ENCODE results near the gene NBPF3. TPM values are rescaled to one million over a fixed set of nuclear protein-coding genes. Genes with fewer than 3 reads are reported as not detected.
"Not testable (repeated sequence)": the region's sequence is repeated elsewhere in the genome, so short reads cannot be mapped to it uniquely, and the experiment has no call there.

Gene NBPF3
- total RNA-seq, 2 donors from 2014 or later, result 4.7 to 8.0 TPM

DNA sequence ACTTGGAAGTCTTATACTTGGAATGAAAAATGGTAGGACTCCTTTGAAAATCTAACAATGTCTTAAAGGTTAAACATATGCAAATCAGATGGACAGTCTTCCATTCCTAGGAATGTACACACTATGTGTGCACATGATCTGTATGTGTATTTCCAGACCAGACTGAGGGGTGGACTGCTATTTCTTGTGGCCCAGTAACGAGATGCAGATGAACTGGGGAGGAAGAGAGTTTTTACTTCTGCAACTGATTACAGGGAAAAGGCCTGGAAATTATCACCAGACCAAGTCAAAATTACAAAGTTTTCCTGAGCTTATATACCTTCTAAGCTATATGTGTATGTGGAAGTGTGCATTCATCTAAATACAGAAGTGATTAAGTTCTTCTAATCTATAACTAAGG is 17.7 kb downstream of the NBPF3 start:
- no peak overlapping the region for H3K4me3 ChIP-seq
- DNase-seq, result no peak
- H3K9ac ChIP-seq (ENCODE audit: low read depth in 2 of 2, low read length in 2 of 2), result no peak overlapping the region
- no peaks in the 10 kb centered on the region for H3K27me3 ChIP-seq
- no peaks in the 10 kb centered on the region for H3K4me1 ChIP-seq
- H3K36me3 ChIP-seq, result no peaks in the 10 kb centered on the region
- TF ChIP-seq, protein P1, sequence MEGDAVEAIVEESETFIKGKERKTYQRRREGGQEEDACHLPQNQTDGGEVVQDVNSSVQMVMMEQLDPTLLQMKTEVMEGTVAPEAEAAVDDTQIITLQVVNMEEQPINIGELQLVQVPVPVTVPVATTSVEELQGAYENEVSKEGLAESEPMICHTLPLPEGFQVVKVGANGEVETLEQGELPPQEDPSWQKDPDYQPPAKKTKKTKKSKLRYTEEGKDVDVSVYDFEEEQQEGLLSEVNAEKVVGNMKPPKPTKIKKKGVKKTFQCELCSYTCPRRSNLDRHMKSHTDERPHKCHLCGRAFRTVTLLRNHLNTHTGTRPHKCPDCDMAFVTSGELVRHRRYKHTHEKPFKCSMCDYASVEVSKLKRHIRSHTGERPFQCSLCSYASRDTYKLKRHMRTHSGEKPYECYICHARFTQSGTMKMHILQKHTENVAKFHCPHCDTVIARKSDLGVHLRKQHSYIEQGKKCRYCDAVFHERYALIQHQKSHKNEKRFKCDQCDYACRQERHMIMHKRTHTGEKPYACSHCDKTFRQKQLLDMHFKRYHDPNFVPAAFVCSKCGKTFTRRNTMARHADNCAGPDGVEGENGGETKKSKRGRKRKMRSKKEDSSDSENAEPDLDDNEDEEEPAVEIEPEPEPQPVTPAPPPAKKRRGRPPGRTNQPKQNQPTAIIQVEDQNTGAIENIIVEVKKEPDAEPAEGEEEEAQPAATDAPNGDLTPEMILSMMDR (IDR thresholded peaks at IDR 0.05), result no peak
- no peak overlapping the region for H3K27ac ChIP-seq
- intact Hi-C loops (cut with DNase I), result no loop called here
- no peaks in the 10 kb centered on the region for H3K9me3 ChIP-seq

DNA sequence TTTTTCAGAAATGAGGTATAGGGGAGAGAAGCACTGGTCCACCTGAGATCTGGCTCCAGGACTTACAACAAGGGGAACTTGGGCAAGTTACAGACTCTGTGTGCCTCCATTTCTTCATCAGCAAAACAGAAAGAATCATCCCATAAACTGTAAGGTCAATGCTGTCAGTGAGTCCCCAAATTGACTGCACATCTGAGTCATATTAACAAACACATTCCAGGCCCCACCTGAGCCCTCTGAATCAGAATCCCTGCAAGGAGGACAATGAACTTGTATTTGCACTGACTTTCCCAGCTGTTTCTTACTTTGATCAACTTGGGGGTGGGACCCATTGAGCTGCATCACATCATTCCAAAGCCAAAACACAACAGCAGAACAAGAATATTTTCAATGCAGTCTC is 25.2 kb downstream of the NBPF3 start:
- H3K27ac ChIP-seq; H3K36me3 ChIP-seq; H3K9ac ChIP-seq (ENCODE audit: low read depth in 2 of 2, low read length in 2 of 2); H3K4me1 ChIP-seq; H3K4me3 ChIP-seq; intact Hi-C loops (cut with DNase I); DNase-seq; H3K27me3 ChIP-seq; H3K9me3 ChIP-seq: not testable (repeated sequence)

DNA sequence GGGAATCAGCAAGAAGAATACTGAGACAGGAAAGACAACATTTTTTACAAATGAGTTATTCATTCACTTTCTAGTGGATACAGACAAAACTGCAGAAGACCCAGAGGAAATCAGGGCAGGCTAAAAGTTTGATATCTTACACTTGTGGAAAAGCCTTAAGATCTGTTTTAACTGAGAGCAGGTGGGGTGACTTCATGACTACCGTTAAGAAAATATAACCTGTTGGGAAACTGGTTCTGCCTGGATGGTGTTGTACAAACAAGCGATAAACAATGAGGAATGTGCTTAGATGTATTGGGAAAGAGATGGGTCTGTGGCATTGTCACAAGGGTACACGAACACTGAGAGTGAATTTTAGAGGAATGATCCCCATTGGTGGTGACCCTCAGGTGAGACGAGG is 28.0 kb downstream of the NBPF3 start:
- H3K9me3 ChIP-seq; H3K9ac ChIP-seq (ENCODE audit: low read depth in 2 of 2, low read length in 2 of 2); DNase-seq; H3K4me1 ChIP-seq; H3K27ac ChIP-seq; H3K27me3 ChIP-seq; intact Hi-C loops (cut with DNase I); H3K36me3 ChIP-seq; H3K4me3 ChIP-seq: not testable (repeated sequence)

DNA sequence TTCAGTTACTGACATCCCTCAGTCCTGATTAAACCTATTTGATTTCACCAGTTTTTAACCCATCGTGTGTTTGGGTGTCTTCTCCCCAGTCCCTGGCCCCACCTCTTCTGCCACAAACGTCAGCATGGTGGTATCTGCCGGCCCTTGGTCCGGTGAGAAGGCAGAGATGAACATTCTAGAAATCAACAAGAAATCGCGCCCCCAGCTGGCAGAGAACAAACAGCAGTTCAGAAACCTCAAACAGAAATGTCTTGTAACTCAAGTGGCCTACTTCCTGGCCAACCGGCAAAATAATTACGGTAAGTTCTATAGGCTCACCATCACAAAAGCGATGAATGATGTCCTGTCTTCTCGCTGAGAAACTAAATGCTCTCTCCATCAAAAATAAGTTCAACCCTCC is 28.7 kb downstream of the NBPF3 start:
- H3K9ac ChIP-seq (ENCODE audit: low read depth in 2 of 2, low read length in 2 of 2), result no peak overlapping the region
- H3K27ac ChIP-seq, result no peak overlapping the region
- no peak overlapping the region for H3K4me3 ChIP-seq
- no peaks in the 10 kb centered on the region for H3K27me3 ChIP-seq
- DNase-seq, result no peak
- TF ChIP-seq, protein P1 (IDR thresholded peaks at IDR 0.05), result no peak
- intact Hi-C loops (cut with DNase I), result no loop called here
- no peaks in the 10 kb centered on the region for H3K4me1 ChIP-seq
- H3K9me3 ChIP-seq, result no peaks in the 10 kb centered on the region
- H3K36me3 ChIP-seq, result no peaks in the 10 kb centered on the region

DNA sequence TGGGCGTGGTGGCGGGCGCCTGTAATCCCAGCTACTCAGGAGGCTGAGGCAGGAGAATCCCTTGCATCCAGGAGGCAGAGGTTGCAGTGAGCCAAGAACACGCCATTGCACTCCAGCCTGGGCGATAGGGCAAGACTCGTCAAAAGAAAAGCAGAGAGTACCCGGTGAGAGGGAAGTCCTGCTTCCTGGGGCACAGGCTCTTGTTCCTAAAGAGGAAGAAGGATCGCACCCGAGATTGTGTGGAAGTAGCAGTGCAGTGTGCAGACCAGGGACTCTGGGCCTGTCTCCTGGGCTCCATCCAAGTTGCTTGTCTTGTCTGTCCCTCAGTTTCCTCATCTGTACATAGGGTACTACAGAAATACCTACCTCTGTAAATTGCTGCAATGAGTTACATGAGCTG is 29.6 kb downstream of the NBPF3 start:
- Histone ChIP-seq H3K27me3 (no peaks in the 10 kb centered on the region), H3K4me1 (no peaks in the 10 kb centered on the region), H3K9me3 (no peaks in the 10 kb centered on the region), H3K27ac (no peak overlapping the region), H3K4me3 (no peak overlapping the region), H3K36me3 (no peaks in the 10 kb centered on the region), H3K9ac (ENCODE audit: low read depth in 2 of 2, low read length in 2 of 2) (no peak overlapping the region)
- intact Hi-C loops (cut with DNase I), result no loop called here
- TF ChIP-seq, protein P1 (IDR thresholded peaks at IDR 0.05), result no peak
- no peak for DNase-seq

DNA sequence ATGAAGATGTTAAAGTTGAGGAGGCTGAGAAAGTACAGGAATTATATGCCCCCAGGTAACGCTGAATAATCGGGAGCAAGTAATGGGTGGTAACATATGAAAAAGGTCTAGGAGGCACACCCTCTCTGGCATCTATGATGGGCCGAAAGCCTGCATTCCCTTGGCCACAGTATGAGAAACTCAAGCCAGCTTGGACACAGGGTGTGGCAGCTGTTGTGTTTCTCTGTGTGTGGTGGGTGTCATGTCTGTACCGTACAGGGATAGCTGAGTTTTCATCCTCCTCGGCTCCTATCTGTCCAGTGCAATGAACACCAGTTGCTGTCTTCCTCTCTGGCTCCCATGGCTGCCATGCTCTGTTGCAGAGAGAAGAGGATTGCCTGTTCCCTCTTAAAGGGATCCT is 32.9 kb downstream of the NBPF3 start:
- intact Hi-C loops (cut with DNase I), result no loop called here
- no peaks in the 10 kb centered on the region for H3K36me3 ChIP-seq
- H3K27ac ChIP-seq, result no peak overlapping the region
- H3K9me3 ChIP-seq, result no peaks in the 10 kb centered on the region
- H3K4me3 ChIP-seq, result no peak overlapping the region
- TF ChIP-seq, protein P1 (IDR thresholded peaks at IDR 0.05), result no peak
- no peaks in the 10 kb centered on the region for H3K27me3 ChIP-seq
- no peak overlapping the region for H3K9ac ChIP-seq (ENCODE audit: low read depth in 2 of 2, low read length in 2 of 2)
- DNase-seq, result no peak
- H3K4me1 ChIP-seq, result no peaks in the 10 kb centered on the region

DNA sequence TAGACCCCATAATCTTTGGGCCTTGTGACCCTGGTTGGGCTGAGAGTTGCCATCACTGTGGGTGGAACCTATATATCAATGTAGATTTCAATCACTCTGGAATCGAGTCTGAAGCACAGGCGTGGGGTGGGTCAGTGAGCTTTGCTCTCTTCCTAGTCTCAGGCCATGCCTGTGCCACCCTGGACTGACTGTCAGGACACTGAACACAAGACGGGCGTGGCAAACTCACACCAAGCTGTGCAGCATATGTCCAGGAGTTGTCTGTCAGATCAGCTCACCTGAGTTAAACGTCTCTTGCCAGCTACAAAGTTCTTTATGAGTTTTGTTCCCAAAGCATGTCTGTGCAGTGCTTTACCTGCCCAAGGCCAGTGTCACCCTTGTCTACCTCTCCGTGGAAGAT is 38.4 kb downstream of the NBPF3 start:
- no peak for DNase-seq
- intact Hi-C loops (cut with DNase I), result loop anchor here (2.0 kb wide), 1 partner anchor 52 kb away; no protein-coding TSS in a partner anchor
- no peak overlapping the region for H3K4me3 ChIP-seq
- no peaks in the 10 kb centered on the region for H3K4me1 ChIP-seq
- H3K36me3 ChIP-seq, result no peaks in the 10 kb centered on the region
- no peaks in the 10 kb centered on the region for H3K27me3 ChIP-seq
- no peak overlapping the region for H3K27ac ChIP-seq
- TF ChIP-seq, protein P1 (IDR thresholded peaks at IDR 0.05), result no peak
- H3K9me3 ChIP-seq, result no peaks in the 10 kb centered on the region
- H3K9ac ChIP-seq (ENCODE audit: low read depth in 2 of 2, low read length in 2 of 2), result no peak overlapping the region

DNA sequence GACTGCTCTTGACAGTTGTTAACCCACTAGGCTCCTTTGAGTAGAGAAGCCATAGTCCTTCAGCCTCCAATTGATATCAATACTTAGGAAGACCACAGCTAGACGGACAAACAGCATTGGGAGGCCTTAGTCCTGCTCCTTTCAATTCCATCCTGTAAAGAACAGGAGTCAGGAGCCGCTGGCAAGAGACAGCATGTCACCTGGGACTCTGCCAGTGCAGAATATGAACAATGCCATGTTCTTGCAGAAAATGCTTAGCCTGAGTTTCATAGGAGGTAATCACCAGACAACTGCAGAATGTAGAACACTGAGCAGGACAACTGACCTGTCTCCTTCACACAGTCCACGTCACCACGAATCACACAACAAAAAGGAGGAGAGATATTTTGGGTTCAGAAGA is 43.9 kb downstream of the NBPF3 start:
- H3K27me3 ChIP-seq; intact Hi-C loops (cut with DNase I); H3K9ac ChIP-seq (ENCODE audit: low read depth in 2 of 2, low read length in 2 of 2); H3K9me3 ChIP-seq; H3K27ac ChIP-seq; H3K4me3 ChIP-seq; DNase-seq; H3K36me3 ChIP-seq; H3K4me1 ChIP-seq: not testable (repeated sequence)
